MM.1S (cell line): ENCODE data around the gene AMZ1.

ENCODE experiments used
- EZH2 ChIP-seq: fragments of 300-600 bp; sonication (generic); optimal IDR thresholded peaks from 2 replicates; pipeline ENCODE3; 2017; ENCODE audit warnings: low read depth, mild to moderate bottlenecking, antibody characterized with exemption, low read length, mixed read lengths
- TF ChIP-seq, protein P1 (sequence below): fragments of 300-600 bp; sonication (generic); IDR thresholded peaks from 2 replicates; pipeline ENCODE4 v1.5.1; 2016; ENCODE audit warnings: antibody characterized with exemption, low read length, mixed read lengths

DNA sequence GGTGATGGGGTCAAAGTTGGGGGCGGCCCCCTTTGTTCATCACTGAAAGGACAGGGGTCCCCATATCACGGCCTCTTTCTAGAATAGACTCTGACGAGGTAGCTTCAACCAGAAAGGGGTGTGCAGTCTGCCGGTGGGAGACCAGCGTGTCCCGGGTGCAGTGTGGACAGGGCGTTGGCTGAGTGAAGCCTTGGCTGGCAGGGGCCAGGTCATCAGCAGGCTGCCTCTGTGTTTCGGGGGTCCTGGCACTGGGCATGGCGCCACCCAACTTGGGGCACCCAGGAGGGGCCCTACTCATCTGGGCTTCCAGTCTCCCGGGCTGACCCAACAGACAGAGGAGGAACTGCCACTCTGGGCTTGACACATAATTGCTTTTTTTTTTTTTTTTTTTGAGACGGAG lies 3.5 kb upstream of the AMZ1 start:
- TF ChIP-seq, protein P1, sequence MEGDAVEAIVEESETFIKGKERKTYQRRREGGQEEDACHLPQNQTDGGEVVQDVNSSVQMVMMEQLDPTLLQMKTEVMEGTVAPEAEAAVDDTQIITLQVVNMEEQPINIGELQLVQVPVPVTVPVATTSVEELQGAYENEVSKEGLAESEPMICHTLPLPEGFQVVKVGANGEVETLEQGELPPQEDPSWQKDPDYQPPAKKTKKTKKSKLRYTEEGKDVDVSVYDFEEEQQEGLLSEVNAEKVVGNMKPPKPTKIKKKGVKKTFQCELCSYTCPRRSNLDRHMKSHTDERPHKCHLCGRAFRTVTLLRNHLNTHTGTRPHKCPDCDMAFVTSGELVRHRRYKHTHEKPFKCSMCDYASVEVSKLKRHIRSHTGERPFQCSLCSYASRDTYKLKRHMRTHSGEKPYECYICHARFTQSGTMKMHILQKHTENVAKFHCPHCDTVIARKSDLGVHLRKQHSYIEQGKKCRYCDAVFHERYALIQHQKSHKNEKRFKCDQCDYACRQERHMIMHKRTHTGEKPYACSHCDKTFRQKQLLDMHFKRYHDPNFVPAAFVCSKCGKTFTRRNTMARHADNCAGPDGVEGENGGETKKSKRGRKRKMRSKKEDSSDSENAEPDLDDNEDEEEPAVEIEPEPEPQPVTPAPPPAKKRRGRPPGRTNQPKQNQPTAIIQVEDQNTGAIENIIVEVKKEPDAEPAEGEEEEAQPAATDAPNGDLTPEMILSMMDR: no peak
- TF ChIP-seq EZH2: no peak
